ENCODE results near the gene CLEC14A.
A peak's percentile ranks its signal among the peaks of the same experiment; 100 is the strongest.

The CLEC14A gene

DNA sequence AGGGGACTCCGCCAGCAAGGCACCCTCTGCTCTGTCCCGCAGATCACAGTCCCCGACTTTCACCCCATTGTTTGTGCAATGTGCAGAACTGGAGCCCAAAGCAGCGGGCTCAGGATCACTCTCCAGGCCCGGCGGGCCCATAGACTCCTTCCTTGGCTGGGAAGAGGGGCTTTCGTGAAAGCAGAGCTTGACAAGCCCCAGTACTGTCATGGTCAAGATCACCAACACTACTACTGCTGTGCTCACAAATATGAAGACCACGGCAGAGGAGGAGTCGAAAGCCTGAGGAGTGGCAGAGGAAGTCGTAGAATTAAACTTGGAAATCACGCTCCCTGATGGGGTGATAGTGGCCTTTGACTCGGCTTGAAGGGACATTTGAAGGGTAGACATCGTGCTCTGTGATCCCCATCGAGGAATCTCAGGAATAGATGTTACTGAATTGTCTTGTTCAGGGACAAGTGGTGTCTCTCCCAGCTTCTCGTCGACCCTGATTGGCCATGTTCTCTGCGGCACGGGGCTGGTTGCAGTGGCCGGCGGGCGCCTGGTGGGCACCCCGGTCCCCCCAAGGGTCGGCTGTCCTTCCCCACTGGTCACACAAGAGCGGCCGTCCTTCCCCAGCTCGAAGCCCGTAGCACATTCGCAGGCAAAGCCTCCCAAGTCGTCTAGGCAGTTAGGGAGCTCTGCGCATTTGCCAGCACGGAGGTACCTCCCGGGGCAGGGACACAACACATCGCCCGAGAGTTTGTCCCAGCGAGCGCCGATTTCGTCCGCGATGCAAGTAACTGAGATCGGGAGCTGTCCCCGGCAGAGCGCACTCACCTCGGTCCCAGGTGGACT is 1.1 kb downstream of the CLEC14A start:
- no peak overlapping the region for H3K27ac Mint-ChIP-seq
- no peaks in the 10 kb centered on the region for H3K36me3 Mint-ChIP-seq (ENCODE audit: low read depth)
- peak overlapping the region; percentile 73 for H3K4me3 Mint-ChIP-seq
- TF ChIP-seq, protein P1, sequence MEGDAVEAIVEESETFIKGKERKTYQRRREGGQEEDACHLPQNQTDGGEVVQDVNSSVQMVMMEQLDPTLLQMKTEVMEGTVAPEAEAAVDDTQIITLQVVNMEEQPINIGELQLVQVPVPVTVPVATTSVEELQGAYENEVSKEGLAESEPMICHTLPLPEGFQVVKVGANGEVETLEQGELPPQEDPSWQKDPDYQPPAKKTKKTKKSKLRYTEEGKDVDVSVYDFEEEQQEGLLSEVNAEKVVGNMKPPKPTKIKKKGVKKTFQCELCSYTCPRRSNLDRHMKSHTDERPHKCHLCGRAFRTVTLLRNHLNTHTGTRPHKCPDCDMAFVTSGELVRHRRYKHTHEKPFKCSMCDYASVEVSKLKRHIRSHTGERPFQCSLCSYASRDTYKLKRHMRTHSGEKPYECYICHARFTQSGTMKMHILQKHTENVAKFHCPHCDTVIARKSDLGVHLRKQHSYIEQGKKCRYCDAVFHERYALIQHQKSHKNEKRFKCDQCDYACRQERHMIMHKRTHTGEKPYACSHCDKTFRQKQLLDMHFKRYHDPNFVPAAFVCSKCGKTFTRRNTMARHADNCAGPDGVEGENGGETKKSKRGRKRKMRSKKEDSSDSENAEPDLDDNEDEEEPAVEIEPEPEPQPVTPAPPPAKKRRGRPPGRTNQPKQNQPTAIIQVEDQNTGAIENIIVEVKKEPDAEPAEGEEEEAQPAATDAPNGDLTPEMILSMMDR (IDR thresholded peaks at IDR 0.05) = no peak
- peaks cover 77% of the 10 kb centered on the region for H3K27me3 Mint-ChIP-seq (ENCODE audit: low read depth, poor library complexity)
- no peak for DNase-seq
- no peaks in the 10 kb centered on the region for H3K9me3 Mint-ChIP-seq
- peaks cover 5% of the 10 kb centered on the region for H3K4me1 Mint-ChIP-seq

DNA sequence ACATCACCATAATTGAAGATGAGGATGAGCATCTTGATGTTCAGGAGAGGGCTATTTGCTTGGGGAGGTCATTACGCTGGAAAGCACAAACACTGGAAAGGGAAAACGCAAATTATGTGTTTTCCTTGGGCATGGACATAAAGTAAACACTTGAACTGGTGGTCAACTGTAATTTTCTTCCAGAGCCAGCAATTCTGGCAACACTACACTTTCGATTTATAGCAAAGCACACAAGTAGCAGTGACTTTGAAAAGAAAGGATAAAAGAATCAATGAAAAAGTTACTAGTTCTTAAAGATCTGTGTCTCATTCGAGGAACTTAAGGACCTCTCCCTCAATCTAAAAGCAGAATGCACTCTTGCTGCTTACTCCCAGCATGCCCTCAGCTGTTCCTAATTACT is 2.2 kb downstream of the CLEC14A start:
- Mint-ChIP-seq H3K36me3 (ENCODE audit: low read depth) (no peaks in the 10 kb centered on the region), H3K4me1 (peaks cover 5% of the 10 kb centered on the region), H3K27me3 (ENCODE audit: low read depth, poor library complexity) (peaks cover 77% of the 10 kb centered on the region), H3K9me3 (no peaks in the 10 kb centered on the region), H3K4me3 (no peak overlapping the region), H3K27ac (no peak overlapping the region)
- TF ChIP-seq, protein P1 (IDR thresholded peaks at IDR 0.05) = no peak
- DNase-seq = no peak

DNA sequence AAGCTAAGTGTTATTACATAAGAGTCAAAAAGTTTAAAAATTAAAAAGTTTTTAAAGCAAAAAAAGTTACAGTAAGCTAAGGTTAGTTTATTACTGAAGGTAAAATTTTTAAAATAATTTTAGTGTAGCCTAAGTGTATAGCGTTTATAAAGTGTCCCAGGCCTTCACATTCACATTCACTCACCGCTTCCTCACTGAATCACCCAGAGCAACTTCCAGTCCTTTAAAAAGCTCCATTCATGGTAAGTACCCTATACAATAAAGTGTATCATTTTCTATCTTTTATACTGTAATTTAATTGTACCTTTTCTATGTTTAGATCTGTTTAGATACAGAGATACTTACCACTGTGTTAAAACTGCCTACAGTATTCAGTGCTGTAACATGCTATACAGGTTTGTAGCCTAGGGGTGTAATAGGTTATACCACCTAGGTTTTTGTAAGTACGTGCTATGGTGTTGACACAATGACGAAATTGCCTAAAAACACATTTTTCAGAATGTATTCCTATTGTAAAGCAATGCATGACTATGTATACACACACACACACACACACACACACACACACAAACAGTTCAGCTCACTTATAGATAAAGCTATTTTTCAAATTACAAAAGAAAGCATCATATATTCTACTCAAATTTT is 3.7 kb downstream of the CLEC14A start:
- TF ChIP-seq, protein P1 (IDR thresholded peaks at IDR 0.05) = no peak
- Mint-ChIP-seq H3K9me3 (no peaks in the 10 kb centered on the region), H3K27me3 (ENCODE audit: low read depth, poor library complexity) (peaks cover 68% of the 10 kb centered on the region), H3K27ac (no peak overlapping the region), H3K4me1 (peaks cover 5% of the 10 kb centered on the region), H3K36me3 (ENCODE audit: low read depth) (no peaks in the 10 kb centered on the region), H3K4me3 (no peak overlapping the region)
- DNase-seq = no peak

DNA sequence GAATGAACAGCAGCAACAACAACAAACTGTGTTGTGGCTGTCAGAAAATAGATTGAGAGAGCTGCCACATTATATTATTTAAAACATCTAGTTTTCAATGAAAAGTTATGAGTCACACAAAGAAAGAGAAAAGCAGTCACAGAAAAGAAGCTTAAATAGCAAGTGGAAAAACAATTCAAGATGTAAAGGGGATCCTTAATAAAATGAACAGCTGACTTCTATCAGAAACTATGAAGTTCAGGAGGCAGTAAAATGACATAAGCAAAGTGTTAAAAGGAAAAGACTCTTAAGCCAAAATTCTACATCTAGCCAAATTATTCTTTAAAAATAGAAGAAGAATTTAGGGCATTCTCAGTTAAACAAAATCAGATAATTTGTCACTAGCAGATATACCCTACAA is 5.6 kb downstream of the CLEC14A start:
- no peak for DNase-seq
- Mint-ChIP-seq H3K4me1 (peaks cover 5% of the 10 kb centered on the region), H3K27me3 (ENCODE audit: low read depth, poor library complexity) (peaks cover 49% of the 10 kb centered on the region), H3K9me3 (no peaks in the 10 kb centered on the region), H3K27ac (no peak overlapping the region), H3K36me3 (ENCODE audit: low read depth) (no peaks in the 10 kb centered on the region), H3K4me3 (no peak overlapping the region)
- TF ChIP-seq, protein P1 (IDR thresholded peaks at IDR 0.05) = no peak

DNA sequence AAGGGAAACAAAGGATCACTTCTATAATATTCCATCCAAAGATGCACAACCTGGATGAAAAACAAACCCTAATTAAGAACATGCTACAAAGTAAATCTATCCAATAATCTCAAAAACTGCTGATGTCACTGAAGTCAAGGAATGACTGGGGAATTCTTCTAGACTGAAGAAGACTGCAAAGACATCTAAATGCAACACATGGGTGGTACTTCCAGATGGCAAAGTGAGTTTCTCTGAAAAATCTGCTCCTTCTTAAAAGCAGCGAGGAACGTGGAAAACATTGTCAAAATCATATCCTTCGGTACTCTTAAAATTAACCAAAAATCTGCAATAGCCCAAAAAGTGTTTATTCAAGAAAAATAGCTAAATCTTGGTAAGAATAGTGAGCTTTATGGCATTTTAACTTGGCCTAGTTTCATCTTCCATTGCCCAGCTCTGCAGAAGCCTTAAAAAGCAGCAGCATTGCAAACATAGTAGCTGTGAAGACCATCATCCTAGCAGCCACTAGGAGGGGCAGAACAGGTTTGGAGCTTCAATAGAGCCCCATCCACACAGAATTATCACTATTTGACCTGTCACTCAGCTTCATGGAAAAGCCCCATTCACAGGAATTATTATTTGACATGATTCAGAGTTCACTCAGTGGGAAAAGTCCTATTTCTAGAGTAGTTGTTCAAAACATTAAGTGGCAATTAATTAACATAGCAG is 7.4 kb downstream of the CLEC14A start:
- H3K4me3 Mint-ChIP-seq = no peak overlapping the region
- no peaks in the 10 kb centered on the region for H3K9me3 Mint-ChIP-seq
- H3K27ac Mint-ChIP-seq = no peak overlapping the region
- DNase-seq = no peak
- H3K4me1 Mint-ChIP-seq = no peaks in the 10 kb centered on the region
- no peaks in the 10 kb centered on the region for H3K36me3 Mint-ChIP-seq (ENCODE audit: low read depth)
- TF ChIP-seq, protein P1 (IDR thresholded peaks at IDR 0.05) = peak; percentile 9
- peaks cover 30% of the 10 kb centered on the region for H3K27me3 Mint-ChIP-seq (ENCODE audit: low read depth, poor library complexity)
